Stimulated activated CD8-positive, alpha-beta memory T cell treated with anti-CD3 and anti-CD28 coated beads, Interleukin-12 subunit alpha, Interleukin-12 subunit beta, amount 100 ng/mL, for 4 hours (primary cell): ENCODE measurements around the gene SOX21.

Experiments
- DNase-seq: peaks from one replicate; pipeline ENCODE4 v3.0.0-alpha.2; 2020; ENCODE audit warnings: low read depth

The SOX21 gene

DNA sequence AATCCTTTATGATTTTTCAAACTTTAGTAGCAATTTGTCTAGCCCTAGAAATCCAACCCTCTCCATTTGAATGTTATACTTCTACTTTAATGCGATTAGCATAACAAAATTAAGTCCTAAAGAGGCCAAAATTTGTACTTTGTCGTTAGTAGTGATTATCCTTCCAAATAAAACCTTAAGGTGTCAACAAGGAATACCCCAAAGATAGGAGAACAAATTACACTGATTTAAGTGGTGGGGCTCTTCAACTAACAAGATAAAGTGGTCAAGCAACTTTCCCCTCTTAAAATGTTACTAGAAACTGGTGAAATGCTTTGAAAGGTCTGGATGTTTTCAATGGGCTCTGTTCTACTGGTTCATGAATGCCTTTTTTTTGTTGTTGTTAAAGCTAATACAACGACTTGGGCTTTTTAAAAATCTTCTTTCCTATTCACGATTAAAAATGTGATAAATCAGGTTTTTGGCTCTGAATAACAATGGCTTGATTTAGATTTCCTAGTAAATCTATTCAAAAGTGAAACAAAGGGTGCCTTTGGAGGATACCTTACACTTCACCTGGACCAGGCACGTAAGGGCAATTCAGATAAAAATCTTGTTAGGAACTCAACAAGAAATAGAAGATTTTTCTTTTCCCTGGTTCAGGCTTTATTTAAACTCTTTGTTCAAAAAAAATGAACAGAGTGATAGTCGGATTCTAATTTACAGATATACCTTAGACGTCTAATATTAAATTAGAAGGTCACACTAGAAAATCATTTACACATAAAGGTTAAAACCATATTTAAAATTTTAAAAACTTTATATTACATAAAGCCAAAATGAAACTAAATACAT, 3.1 kb downstream of the SOX21 start:
- DNase-seq, result no peak

DNA sequence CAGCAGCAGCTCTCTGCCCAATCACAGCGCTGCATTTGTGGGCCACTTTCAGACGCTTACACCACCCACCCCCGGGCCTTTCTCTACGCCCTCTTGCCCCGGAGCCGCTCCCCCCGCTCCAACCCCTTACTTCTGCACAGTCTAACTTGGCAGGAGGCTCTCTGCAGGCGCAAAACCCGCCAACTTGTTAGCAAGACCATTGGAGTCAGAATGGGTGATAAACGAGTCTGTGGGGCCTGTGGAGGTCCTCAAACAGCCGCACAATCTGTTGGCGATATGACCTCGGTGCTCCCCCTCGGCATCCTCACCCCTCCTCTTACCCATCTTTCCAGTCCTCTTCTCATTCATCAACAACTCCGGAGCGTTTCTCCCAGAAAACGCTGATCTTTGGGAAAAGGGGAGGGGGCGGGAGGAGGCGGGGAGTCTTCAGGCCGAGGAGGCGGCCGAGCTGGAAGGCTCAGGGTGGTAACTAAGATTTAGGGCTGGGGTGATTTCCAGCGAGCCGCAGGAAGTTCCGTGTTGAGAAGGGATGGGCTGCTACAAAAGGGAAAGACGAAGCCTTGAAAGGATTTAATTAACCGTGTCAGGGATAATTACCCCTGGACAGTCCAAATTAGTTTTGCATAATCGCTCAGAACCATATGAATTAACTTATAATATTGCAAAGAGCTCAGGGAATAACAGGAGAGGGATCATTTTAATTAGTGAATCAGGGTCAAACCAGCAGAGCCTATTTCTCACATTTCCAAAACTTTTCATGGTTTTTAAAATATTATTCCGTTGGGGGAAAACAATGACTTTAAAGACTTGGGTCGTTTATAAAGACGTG, 4.1 kb downstream of the SOX21 start:
- DNase-seq, result no peak

DNA sequence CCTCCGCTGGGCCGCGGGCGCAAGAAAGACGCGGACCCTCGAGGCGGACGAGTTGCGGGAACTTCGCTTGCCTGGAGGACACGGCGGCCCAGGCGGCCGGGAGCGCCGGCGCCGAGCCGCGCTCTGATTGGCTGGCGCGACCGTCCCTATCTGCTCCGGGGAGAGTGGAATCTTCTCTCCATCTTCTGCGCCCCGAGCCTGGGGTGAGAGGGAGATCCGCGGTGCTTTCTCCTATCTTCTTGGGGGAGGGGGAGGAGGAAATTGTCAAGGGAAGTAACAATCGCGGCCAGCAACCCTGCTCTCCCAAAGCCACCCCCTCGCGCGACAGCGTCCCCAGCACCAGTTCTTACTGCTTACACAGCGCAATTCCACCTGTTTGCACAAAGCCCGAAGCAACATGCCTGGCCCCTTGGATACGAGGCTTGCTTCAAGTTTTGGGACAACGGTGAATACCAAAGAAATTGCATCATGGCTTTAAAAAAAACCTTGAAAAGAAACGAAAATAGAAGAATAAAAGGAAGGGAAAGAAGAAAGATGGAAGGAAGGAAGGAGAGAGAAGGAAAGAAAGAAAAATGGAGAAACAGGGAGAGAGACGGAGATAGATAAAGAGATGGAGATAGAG, 4.8 kb downstream of the SOX21 start:
- DNase-seq, result no peak

DNA sequence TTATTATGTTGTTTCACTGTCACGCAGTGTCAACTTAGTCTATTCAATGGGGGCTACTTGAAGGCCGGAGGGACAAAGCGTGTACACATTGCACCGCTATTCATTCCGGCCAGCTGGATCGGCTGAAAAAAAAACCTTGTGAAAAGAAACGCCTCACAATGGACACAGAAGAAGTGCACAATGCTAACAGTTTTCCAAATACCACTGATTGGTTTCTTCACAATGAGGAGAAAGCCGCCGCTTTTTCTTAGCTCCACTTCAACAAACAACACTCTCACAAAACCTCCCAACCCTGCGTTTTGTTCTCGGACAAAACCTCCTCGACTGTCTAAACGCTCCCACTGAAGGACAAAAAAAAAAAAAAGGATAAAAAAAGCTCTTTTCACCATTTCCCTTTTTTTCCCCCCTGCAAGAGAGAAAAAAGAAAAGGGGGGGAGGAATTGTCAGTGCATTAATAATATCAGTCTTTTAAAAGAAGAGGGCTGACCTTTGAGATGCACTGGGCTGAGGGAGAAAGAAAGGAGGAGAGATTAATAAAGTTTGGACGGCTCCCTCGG, 5.4 kb downstream of the SOX21 start:
- DNase-seq, result no peak

DNA sequence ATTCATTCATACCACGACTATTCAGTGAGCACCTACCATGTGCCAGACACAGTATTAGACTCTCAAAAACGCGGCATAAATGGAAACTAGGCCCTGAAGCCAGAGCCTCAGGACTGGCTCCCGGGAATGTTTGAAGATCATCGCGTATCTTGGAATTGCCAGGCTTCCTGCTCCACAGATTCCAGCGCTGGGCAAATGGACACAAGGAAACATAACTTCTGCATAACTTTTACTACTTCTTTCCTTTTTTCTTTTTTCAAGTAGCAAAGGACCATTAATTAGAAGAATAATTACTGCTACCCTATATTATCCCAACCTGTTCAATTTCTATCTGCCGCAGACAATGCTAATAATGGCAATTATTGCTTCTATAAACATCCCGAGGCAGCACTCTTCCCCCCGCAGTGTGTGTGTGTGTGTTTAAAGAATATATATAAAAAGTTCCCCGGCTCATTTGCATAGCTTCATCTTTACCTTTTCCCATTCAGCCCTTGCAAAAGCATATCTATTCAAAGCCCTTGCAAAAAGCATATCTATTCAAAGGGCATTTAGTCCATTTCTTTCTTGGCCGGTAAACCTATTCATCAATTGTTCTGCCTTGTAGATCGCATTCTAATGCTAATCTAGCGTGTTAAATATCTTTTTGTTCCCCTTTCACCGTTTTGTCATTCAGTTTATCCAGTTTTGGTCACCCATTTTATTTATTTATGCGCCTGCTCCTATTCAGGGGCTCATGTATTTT, 6.1 kb downstream of the SOX21 start:
- no peak for DNase-seq

DNA sequence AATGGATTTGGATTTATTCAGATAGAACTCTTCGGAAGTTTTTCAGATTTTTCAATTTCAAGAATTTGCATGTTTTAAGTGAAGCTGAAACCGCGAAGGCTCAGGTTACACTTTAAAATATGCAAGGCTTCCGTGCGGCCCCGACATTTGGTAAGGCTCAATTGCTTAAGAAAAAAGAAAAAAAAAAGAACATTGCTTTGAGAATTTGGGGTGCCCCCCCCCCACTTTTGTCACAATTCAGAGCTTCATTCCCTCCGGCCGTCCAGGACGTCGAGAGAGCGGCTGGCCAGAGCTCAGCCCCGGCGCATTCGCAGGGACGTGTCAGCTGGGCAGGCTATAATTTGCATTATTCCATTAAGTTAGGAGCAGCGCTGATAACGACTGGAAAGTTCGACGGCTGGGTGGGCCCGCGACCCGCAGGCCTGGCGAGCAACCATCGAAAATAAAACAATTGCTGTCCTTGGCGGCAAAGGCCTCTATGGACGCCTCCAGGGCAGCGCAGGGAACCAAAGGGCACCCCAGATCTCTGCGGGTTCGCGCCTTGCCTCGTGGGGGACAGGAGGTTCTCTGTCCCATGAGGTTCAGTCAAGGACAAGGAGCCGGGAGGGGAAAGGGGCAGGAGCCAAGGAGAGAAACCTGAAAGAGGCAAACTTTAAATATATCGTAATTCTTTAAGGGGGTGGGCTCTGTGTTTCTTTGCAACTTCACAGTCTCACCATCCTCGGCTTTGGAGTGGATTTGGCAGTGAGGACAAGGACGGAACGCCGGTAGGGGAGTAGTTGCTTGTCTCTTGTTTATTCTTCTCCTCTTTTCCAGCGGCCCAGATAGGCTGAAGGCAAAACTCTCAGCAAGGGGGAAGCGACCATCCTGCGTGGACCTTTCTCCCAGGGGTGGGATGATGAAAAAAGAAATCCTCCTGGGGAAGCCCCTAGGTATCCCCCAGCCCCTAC, 7.0 kb downstream of the SOX21 start:
- DNase-seq, result no peak

DNA sequence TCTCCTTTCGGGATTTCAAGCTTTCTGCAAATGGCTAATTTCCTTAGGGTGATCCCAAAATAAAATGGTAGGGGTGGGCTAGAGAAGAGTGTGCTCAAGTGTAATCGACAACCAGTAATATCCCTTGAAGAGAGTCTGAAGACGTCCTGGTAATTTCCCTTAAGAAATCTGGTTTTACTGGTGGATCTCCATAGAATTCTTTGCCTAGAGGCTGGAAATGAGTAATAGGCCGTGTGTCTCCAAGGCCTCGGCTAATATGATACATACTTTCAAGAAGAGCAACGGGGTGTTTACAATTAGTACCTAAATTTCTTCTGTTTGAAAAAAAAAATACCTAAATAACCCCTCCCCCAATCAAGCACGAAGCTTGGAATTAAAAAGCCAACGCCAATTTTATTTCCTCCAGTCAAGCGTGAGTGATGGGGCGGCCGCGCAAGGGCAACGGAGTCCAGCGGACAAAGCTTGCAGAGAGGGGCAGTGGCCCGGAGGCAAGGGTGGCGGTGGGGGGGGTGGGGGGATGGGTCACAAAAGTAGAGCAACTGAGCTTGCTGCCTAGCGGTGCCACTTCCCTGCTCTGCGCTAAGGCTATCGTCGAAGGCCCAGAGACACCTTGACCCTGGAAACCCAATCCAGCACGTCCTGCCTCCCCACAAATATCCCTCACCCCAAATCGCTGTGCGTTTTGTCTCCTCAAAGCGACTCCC, 7.8 kb downstream of the SOX21 start:
- DNase-seq, result no peak

DNA sequence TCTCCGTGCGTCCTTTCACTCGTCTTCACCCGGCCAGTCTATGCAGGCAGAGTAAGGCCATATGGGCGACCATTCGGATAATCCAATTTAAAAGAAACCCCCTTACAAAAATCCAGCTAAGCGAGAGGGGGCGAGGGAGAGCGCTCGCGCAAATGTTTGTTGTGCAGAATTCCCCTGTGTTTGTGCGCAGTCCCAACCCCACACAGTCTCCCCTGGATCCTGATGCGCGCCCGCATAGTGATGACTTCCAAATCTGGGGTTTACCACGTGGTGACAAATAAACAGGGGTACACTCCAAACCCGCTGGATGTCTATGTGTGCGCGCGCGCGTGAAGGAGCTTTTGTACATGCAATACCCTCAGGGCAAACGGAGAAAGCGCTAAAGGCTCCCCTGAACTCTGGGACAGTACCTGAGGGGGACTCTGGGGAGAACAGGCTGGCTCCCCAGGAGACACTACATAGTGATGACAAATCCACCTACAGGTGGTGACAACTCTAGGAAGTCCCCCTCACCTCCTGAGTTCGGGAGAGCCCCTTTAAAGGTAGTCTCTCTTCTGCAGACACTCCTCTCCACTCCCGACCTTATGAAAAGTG, 8.5 kb downstream of the SOX21 start:
- DNase-seq, result no peak

DNA sequence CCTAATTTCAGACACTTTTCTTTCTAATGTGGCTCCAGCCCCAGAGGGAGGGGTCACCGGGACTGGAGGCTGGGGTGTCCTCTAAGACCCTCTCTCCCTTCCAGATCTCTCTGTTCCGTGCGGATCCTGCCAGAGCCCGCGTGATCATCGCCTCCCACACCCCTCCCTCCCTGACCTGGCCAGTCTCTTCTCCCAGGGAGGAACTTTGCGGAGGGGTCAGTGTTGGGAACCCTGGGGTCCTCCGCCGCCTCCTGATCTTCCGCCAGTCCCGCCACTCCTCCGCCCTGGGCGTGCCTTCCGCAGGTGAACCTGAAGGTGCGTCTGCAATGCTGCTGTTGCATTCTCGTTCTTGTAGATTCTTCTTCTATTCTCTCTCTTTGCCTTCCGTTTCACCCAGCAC, 9.1 kb downstream of the SOX21 start:
- DNase-seq, result no peak

DNA sequence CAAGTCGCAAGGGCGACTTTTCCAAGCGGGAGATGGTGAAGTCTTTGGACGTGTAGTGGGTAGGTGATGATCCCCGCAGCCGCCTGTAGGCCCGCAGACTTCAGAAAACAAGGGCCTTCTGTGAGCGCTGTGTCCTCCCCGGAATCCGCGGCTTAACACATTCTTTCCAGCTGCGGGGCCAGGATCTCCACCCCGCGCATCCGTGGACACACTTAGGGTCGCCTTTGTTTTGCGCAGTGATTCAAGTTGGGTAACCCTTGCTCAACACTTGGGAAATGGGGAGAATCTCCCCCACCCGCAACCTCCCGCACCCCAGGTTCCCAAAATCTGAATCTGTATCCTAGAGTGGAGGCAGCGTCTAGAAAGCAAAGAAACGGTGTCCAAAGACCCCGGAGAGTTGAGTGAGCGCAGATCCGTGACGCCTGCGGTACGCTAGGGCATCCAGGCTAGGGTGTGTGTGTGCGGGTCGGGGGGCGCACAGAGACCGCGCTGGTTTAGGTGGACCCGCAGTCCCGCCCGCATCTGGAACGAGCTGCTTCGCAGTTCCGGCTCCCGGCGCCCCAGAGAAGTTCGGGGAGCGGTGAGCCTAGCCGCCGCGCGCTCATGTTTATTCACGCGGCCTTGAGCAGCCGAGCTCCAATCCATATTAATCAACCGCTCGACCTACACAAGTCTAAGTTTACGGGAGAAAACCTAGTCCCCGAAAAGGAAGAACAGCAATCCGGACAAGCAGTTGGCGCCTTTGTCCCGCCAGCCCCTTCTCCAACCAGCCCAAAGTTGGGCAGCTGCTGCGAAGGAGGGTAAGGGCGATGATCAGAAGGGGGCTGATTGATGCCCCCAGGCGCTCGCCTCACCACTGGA, 9.9 kb downstream of the SOX21 start:
- no peak for DNase-seq

DNA sequence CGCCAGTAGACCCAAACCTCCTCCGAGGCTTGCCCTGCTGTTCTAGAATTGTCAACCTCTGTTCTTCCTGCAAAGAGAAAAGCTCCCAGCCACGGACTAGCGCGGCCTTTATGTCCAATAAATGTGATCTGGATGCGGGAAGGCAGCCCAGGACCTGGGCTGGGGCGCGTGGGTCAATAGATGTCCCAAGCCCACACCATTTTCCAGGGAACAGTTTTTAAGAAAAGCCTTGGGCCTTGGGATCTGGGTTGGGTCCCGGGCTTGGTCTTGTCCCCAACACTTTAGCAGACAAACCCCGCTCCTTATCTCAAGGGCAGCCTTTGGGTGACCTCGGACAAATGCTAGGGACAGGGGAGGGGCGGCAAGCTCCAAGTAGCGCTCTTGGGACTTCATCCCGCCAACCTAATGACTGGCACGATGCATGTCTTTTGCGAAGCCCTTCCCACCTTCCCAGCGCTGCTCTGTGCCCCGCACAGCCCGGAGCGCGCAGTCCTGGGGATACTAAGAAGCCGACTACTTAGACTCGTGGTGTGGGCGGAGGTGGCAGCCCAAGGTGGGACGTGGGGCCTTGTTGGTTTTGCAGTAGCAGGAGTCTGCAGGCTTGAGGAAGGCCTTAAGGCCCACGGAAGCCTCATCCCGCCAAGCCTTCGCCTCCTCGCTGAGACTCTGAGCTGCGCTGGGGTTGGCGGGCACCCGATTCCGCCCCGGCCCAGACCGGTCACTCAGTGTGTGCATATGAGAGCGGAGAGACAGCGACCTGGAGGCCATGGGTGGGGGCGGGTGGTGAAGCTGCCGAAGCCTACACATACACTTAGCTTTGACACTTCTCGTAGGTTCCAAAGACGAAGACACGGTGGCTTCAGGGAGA, 10.8 kb downstream of the SOX21 start:
- DNase-seq, result no peak

DNA sequence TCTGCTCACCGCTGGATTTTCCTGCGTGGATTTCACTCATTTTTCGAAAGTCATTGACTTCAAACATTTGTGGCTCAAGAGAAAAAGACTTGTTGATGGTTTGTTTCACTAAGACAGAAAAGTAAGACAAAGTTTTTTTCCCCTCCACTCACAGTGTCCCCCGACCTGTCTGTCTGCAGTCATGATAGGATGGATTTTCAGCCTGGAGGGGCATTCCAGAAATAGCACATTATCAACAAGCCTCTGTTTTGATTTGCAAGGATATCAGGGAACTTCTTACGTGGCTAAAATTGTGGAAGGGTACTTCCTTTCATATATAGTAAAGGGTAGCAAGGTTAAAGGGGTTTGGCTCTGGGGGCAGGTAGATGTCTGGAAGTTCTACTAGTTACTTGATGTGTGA, 11.8 kb downstream of the SOX21 start:
- no peak for DNase-seq

DNA sequence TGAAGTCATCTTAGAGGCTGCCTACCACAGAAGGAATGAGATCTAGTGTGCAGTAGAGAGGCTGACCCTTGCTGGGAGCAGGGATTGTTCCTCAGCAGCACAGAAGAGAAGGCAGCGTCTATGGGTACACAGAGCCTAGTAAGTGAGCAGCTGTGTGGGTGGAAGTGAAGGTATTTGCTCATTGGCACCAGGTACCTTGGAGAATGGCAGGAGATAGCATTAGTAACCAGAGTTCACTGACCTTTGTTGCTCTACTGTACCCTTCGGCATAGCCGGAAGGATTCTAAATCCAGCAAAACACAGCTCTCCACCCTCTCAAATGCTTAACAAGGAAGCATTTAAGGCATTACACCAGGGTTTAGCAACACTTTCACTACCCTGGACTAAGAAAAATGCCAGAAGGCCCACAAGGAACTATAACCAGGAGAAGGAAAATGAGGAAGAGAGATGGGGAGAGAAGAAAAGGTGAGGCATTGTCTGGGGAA, 12.3 kb downstream of the SOX21 start:
- no peak for DNase-seq

DNA sequence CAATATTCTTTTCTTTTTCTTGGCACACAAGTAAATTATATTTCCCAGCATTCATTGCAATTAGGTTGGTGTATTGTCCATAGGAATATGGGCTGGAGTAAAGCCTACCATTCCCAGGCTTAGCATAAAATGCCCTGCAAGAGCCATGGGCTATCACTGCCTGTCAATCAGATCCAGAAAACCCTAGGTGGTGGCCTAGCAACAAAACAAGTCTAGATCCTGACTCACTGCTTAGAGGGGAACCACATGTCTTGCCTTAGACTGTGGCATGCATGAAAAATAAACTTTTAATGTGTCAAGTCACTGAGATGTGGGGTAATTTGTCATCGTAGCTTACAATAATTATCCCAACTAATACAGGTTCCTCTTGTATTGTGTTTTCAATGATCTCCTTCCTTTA, 16.2 kb downstream of the SOX21 start:
- no peak for DNase-seq

DNA sequence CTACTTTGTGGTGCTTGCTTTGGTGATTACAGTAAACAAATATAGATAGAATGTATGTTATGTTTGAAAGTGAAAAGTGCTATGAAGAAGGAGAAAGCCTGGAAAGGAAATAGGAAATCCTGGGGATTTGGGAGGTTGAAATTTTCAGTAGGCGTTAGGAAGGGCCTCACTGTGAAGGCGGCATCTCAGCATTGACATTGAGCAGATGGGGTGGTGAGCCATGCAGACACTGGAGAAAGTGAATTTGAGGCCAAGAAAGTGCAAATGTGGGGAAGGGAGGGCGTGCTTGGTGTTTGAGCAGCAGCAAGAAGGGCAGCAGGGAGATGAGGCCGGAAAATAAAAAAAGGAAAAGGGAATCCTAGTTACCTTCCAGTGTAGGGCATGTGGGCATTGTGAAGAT, 20.3 kb downstream of the SOX21 start:
- no peak for DNase-seq

DNA sequence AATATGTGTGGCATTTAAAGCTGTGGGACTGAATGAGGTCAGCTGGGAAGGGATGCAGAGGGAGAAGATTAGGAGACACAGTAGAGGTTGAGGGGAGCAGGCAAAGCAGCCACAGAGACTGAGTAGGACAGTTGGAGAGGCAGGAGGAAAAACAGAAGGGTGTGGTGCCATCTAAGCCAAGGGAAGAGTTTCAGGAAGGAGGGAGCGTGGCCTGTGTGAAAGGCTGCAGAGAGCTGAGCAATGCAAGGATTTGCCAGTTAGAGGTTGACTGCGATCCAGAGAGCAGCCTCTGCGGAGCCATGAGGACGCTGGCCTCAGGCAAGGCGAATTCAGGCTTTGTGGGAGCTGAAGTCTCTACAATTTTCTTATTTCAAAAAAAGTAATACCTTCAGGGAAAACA, 28.9 kb downstream of the SOX21 start:
- DNase-seq, result no peak

DNA sequence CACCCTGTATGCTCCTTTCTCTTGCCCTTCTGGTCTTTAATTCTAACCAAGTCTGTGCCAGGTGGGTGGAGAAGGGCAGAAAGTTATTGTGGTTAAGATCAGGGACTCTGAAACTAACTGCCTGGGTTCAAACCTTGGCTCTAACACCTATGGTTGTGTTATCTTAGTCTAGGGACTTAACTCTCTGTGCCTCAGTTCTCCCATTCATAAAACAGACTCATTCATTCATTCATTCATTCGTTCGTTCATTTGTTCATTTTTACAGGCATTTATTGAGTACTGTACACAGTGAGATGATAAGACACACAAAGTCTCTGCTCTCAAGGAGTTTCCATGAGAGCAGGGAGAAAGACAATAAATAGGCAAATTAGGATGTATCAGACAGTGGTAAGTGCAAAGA, 30.1 kb downstream of the SOX21 start:
- no peak for DNase-seq

DNA sequence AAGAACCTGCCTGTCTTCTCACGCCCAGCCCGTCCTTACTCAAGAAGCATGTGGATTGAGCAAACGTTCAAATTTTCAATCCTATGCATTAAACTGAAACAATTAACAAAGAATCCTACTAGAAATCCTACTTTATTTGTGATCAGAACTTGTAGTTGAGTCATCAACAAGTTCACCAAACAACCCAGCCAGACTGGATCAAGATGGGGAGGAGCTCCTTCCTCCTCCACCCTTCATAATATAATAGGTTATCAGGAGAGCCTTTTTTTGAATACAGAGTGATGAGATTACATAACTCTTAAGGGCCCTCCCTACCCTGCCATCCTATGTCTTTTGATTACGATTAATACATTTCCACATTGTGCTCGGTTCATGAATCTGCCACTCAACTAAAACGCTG, 32.7 kb downstream of the SOX21 start:
- DNase-seq, result no peak
